NCI-H2107 (cell line): ENCODE results near the gene TMED10.
"Not testable (repeated sequence)": the region's sequence is repeated elsewhere in the genome, so short reads cannot be mapped to it uniquely, and the experiment has no call there.

Experiments used
- DNase-seq: peaks from one replicate; lab custom pipeline; 2025; lab: John Stamatoyannopoulos, UW

The TMED10 gene

DNA sequence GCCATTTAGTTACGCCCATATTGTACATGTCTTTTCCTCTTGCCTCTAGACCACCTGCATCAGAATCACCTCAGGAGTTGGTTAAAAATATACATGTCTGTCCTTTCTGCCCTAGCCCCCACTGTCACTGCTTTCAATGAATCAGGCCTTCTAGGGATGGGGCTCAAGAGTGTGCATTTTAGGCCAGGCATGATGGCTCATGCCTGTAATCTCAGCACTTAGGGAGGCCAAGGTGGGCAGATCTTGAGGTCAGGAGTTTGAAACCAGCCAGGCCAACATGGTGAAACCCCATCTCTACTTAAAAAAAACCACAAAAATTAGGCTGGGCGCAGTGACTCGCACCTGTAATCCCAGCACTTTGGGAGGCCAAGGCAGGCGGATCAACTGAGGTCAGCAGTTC is 13.6 kb upstream of the TMED10 start:
- no peak for DNase-seq

DNA sequence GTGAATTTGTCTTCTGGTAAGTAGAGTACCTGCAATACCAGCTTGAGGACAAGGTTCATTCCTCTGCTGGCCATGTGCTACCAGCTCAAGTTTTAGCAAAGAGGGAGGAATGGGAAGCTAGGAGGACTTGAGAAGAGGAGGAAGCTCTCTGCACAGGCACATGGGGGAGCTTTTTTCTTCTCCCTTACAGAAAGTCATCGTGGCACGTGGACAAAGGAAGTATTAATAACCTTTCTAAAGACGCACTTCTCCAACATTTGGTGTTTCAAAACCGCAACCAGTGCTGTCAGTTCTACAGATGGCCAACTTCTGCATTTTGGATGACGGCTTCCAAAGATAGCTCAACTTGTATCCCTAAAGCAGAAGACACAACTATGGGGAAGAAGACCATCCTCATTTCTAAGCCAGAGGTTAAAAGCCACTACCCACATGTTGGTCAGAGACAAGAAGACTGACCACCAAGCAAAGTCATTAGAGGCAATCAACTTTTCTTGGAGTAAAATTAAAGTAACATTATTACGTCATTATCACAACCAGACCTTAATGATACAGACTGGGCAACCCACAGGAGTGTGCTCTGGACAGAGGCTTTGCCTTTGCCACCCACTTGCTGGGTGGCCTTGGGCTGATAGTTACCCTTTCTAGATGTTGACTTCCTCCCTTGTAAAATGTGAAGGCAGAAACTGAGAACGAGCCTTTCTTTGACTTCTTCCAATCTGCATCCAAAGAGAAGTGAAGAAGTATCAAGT is 12.3 kb upstream of the TMED10 start:
- no peak for DNase-seq

DNA sequence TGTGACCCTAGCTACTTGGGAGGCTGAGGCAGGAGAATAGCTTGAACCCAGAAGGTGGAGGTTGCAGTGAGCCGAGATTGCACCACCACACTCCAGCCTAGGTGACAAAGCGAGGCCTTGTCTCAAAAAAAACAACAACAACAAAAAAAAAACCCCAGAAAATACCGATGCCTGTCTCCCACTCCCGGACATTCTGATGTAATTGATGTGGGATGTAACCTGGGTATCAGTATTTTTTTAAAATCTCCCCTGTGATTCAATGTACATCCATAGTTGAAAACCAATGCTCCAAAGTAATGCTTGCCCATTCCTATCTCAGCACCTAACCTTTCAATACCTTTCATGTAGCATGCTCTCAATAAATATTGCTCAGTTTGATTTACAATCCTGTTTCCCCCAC is 11.7 kb upstream of the TMED10 start:
- DNase-seq, result no peak

DNA sequence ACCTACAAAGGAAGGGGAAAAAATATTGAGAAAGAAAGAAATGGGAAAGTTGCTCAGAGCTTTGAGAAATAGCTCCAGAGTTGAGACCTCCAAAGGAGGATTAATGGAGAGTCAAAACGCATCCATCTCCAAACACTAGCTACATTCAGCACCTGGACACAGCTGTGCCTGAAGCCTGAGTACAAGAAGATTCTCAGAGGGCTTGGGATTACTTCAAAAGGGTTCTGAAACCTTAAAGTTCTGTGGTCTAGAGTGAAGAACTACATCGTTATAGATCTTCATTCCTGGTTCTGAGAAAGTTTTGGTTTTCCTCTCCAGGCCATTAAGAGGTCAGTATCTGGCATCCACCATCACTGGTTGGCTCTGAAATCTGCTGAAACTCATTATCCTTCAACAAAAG is 10.5 kb upstream of the TMED10 start:
- no peak for DNase-seq

DNA sequence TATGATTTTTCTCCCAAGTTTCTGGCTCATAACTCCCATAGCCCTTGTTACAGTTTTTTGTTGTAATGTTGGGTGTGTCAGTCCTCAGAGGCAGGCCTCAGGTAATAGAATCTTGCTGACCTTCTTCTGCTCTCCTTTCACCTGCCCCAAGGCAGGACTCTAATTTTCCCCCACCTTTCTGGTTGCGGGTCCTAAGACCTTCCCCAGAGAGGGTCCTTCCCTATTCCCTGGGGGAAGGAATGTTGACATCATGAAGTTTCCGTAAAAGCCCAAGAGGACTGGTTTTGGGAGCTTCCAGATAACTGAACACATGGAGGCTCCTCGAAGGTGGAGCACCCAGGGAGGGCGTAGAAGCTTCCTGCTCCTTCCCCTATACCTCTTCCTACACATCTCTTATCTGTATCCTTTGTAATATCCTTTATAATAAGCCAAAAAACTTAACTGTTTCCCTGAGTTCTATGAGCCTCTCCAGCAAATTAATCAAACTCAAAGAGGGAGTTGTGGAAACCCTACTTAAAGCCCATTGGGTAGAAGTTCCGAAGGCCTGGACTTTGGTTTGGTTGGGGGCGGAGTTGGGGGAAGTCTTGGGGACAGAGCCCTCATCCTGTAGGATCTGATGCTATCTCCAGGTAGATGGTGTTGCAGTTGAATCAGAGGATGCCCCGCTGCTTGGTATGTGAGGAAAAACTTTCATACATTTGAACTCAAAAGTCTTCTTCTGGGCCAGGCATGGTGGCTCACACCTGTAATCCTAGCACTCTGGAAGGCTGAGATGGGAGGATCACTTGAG is 9.0 kb upstream of the TMED10 start:
- no peak for DNase-seq

DNA sequence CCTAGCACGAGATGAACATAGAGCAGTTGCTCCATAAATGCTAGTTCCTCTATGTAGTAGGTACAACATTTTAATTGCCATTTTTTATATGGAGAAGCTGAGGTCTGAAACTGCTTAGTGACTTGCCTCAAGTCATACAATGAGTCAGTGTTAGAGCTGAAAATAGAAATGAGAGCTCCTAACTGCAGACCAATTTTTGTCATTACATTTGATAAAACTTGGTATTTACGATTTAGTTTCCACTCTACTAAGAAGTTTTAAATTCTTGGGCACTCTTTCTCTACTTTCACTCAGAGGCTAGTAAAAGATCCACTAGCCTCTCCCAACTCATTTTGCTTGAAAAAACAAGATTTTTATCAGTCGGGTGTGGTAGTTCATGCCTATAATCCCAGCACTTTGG is 8.1 kb upstream of the TMED10 start:
- DNase-seq, result no peak

DNA sequence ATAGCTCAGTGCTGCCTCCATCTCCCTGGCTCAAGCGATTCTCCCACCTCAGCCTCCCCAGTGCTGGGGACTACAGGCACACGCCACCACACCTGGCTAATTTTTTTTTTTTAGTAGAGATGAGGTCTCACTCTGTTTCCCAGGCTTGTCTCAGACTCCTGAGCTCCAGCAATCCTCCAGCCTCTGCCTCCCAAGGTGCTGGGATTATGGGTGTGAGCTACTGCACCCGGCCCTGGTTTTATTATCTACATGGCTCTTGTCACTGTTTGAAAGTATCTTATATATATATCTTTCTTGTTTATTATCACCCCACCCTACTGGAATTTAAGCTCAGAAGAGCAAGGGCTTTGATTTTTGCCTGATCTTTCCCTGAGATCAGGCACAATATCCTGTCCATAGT is 7.6 kb upstream of the TMED10 start:
- DNase-seq, result no peak

DNA sequence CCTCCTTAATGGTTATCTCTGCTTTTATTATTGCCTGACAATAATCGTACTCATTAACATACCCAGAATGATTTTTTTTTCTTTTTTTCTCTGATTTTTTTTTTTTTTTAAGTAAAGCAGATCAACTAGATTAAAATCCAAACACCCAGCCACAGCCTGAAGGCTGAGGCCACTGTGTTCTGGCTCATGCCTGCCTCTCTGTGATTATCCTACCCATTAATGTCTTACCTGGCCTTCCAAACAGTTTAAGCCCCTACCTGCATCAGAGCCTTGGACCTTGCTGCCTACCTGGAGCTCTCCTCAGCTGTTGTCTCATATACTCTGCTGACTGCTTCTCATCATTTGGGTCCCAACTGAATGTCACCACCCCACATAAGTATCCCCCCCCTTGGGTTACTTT is 6.8 kb upstream of the TMED10 start:
- no peak for DNase-seq

DNA sequence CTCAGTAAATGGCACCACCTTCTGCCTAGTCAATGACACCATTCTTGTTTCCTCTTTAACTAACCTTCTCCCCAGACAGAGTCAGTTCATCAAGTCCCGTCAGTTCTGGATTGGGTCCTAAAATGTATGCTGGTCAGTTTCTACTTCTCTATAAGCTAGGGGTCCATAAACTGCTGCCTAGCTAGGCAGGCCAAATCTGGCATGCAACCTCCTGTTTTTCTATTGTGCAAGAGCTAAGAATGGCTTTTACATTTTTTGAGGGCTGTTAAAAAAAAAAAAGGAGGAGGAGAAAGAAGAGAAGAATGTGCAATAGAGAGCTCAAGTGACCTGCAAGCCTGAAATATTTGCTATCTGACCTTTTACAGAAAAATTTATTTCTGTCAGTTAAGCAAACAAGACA is 6.4 kb upstream of the TMED10 start:
- no peak for DNase-seq

DNA sequence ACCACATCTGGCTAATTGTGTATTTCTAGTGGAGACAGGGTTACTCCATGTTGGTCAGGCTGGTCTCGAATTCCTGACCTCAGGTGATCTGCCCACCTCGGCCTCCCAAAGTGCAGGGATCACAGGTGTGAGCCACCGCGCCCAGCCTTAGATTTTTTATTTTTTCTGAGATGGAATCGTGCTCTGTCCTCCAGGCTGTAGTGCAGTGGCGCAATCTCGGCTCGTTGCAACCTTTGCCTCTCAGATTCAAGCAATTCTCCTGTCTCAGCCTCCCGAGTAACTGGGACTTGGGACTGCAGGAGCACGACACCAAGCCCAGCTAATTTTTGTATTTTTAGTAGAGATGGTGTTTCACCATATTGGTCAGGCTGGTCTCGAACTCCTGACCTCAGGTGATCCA is 5.8 kb upstream of the TMED10 start:
- not testable (repeated sequence) for DNase-seq

DNA sequence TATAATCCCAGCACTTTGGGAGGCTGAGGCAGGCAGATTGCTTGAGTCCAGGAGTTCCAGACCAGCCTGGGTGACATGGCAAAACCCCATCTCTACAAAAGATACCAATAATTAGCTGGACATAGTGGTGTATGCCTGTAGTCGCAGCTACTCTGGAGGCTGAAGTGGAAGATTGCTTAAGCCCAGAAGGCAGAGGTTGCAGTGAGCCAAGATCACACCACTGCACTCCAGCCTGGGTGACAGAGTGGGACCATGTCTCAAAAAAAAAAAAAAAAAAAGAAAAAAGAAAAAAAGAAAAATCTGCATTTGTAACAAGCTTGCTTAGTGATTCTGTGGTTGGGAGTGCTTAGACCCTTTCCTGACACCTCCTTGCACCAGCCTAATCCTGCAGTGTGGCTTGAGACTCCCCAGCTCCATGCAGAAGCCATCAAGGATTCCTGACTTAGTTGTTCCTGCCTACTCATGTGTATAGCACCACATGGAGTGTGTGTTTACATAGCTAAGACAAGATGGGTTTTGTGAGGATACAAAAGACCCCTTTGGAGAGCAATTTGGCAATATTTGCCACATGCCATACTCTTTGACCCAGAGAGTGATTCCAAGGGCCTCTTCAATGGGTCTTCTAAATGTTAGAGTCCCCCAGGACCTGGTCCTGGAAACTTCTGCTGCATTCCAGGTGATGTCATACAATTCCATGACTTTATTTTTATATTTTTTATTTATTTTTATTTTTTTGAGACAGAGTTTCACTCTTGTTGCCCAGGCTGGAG is 5.1 kb upstream of the TMED10 start:
- DNase-seq, result no peak

DNA sequence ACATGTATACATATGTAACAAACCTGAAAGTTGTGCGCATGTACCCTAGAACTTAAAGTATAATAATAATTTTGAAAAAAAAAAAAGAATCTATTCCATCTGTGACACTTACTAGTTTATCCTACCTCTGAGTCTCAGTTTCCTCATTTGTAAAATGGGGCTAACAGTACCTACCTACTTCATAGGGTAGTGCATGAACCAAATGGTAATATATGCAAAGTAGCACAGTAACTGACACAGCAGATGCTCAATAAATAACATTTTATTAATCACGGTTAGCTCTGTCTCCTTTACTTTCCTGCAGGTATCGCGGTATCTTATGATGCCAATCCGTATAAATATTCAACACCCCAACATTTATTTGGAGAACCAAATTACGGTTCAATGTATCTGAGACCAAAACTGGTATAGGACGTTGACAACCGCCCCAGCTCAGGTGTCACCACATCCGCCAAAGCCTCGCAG is 703 bp downstream of the TMED10 start:
- no peak for DNase-seq

DNA sequence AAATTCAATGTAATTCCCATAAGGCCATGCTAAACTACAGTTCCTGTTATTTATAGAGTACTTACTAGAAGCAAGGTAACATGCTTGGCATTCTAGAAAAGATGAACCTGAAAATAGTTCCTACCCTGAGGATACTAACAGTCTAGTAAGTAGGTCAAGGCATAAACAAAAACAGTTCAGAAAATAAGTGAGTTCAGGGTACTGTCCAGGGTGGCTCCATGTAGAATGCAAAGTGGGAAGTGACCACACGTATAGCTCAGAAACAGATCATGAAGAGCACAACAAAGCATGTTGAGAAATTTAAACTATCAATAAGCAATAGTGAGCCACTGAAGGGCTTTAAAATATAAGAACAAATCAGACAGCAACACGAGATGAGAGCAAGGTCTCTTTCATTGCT is 2.3 kb downstream of the TMED10 start:
- no peak for DNase-seq

DNA sequence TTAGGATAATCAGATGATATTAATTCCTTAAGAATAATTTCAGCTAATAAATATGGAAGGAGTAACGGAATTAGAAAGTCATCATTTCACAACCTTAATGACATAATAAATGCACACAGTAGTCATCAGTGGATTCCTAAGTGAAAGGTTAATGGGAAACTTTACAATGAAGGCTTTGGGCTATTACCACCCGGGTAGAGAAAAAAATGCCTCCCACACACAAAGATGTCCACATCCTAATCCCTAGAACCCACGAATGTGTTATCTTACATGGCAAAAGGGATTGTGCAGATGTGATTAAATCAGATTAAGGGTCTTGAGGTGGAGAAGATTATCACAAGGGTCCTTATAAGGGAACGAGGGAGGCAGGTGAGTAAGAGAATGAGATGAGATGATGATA is 5.6 kb downstream of the TMED10 start:
- no peak for DNase-seq

DNA sequence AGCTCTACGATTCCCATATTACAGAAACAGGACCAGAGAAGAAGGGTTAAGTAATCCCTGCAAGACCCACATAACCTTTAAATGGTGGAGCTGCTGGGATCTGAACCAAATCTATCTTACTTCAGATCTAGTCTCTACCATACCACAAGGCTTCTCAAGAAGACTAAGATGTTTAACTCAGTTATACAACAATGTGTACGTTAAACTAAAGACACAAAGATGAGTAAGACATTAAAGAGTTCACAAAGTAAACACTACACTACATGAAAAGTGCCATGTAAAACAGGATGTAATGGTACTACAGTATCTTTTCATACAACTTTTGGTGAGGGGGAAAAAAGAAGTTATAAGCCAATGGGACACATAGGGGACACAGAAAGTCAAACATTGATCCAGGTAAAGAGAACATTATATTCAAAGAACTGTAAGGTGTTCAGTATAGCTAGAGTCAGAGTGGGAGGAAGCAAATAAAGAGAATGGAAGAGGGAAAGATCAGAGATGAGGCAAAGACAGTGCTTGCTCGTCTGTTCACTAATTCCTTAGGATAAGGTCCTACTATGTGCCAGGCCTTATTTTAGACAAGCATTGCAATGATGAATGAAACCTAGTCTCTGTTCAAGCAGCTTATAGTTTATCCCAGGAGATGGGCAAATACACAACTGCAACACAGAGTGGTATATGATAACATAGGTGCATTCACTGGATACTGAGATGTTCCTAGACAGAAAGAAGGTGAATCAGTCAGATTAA is 7.7 kb downstream of the TMED10 start:
- no peak for DNase-seq

DNA sequence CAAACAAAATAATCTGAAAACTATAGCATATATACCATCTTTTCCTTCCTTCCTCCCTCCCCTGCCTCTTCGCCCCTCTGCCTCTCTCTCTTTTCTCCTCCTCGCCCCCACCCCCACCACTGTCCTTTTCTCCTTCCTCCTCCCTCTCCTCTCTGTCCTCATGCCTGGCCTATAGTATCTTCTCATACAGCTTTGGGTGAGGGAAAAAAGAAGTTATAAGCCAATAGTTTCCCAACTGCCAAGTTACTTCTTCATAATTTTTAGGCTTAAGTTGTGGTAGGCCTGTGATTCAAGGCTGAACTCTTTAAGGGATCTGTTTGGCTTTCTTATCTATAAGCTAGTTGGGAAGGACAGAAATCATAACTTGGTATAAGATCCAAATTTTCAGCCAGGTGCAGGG is 9.1 kb downstream of the TMED10 start:
- no peak for DNase-seq

DNA sequence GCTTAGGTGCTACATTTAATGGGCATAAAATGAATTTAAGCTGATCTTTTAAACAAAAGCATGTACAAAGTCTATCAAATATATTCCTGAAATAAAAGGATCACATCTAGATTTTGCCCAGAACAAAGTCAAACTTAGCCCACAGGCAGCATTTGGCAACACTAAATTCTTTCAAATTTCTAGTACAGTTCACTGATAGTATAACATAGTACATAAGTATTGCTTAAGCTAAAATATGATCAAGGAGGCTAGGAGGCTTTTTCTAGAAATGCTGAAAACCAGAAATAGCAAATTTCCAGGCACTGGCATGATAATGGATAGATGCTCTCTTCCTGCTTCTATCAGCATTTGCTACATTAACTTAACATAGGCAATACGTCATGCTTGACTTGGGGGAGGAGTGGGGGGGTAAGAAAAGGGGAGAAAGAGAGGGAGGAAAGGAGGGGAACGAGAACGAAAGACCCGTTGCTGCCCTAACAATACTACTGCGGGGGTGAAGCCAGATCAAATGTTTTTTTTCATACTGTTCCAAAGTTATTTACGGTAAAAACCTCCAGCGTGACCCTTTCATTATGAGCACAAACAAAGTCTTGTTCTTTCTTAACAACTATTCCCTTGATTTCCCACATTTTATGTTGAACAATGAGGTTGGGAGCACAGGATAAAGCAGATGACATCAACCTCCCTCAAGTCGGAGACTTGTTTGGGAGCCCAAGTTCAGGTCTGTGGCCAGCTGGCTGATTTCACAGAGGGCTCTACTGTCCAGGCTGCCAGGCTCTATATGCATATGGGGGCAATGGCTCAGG is 10.6 kb downstream of the TMED10 start:
- no peak for DNase-seq

DNA sequence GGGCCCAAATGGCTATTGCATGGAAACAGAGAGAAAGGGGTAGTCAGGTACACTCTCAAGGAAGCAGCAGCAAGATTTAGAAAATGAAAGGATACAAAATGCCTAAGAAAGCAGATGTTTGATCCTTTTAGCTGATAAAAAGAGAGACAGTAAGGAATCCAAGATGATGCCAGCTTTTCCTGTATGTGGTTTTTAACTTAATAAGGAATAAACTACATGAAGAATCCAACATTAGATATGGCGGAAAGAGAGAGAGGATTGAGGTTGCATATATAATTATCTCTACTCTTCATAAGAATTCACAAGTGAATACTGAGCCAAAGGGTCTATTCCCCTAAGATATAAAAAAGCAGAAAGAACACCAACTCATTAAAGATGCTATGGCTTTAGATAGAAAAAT is 11.6 kb downstream of the TMED10 start:
- no peak for DNase-seq

DNA sequence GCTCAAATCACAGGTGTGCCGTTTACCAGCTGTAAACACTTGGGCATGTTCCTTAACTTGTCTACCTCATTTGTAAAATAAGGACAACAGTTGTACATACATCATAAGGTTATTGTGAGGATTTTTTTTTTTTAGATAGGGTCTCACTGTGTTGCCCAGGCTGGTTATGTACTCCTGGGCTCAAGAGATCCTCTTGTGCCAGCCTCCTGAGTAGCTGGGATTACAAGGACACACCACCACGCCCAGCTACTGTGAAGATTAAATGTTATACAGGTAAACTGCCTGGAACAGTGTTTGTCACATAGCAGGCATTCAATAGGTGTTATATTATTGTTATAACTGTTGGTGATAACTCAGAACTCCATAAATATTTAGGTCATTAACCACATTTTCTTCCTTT is 12.7 kb downstream of the TMED10 start:
- no peak for DNase-seq

DNA sequence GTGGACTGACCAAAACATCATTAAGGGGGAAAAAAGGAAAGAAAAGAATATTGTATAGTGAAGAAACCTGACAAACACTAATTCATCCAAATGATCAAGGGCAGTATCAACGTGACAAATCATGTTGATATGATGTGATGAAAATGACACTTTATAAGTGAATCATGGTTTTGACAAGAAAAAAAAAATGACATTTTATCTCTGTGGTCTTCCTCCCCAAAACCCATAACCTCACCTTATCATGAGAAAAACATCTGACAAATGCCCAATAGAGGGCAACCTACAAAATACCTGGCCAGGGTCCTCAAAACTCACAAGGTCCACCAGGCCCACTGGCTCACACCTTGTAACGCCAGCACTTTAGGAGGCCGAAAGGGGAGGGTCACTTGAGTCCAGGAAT is 13.8 kb downstream of the TMED10 start:
- DNase-seq, result no peak
